HG02588 (cell line): ENCODE measurements around the gene CASQ1.

Experiments used
- ATAC-seq: cut with Tn5 transposase; IDR thresholded peaks from one replicate; pipeline ENCODE4 v1.9.1; 2021; ENCODE audit warnings: mild to moderate bottlenecking, moderate library complexity; ENCODE audit not compliant: unreplicated experiment

The CASQ1 gene

GRCh38 chr1:160189649-160190625 lies at the start of gene CASQ1:
TSS of gene CASQ1 (plus strand) at chr1:160190575. CDS start at chr1:160190752, 177 bp downstream.
- ATAC-seq: no peak

- ATAC-seq: no peak
Measured at GRCh38 chr1:160143695-160144094, 46.7 kb upstream of the CASQ1 start.

GRCh38 chr1:160144921-160145320 lies 45.5 kb upstream of the CASQ1 start:
- no peak for ATAC-seq

- ATAC-seq: no peak
Measured at GRCh38 chr1:160146107-160146506, 44.3 kb upstream of the CASQ1 start.

- no peak for ATAC-seq
Measured at GRCh38 chr1:160148121-160148520, 42.3 kb upstream of the CASQ1 start.

- ATAC-seq: no peak
Measured at GRCh38 chr1:160149233-160149632, 41.1 kb upstream of the CASQ1 start.

- ATAC-seq: no peak
Measured at GRCh38 chr1:160149716-160150115, 40.7 kb upstream of the CASQ1 start.

- no peak for ATAC-seq
Measured at GRCh38 chr1:160151303-160151702, 39.1 kb upstream of the CASQ1 start, which contains the start of gene ATP1A4. TSS of gene ATP1A4 (plus strand) at chr1:160151603. CDS start at chr1:160152041, 438 bp downstream.

- no peak for ATAC-seq
Measured at GRCh38 chr1:160154790-160155189, 35.6 kb upstream of the CASQ1 start.

- ATAC-seq: no peak
Measured at GRCh38 chr1:160156361-160156760, 34.0 kb upstream of the CASQ1 start.

- no peak for ATAC-seq
Measured at GRCh38 chr1:160157174-160157573, 33.2 kb upstream of the CASQ1 start.

- no peak for ATAC-seq
Measured at GRCh38 chr1:160158031-160158430, 32.3 kb upstream of the CASQ1 start.

- no peak for ATAC-seq
Measured at GRCh38 chr1:160158534-160158933, 31.8 kb upstream of the CASQ1 start.

GRCh38 chr1:160159846-160160245 lies 30.5 kb upstream of the CASQ1 start:
- ATAC-seq: no peak

- ATAC-seq: no peak
Measured at GRCh38 chr1:160161965-160162705, 28.2 kb upstream of the CASQ1 start.

- no peak for ATAC-seq
Measured at GRCh38 chr1:160162931-160163330, 27.4 kb upstream of the CASQ1 start.

GRCh38 chr1:160163615-160164014 lies 26.8 kb upstream of the CASQ1 start:
- ATAC-seq: no peak

- no peak for ATAC-seq
Measured at GRCh38 chr1:160164121-160164520, 26.3 kb upstream of the CASQ1 start.

GRCh38 chr1:160166166-160166868 lies 24.1 kb upstream of the CASQ1 start:
- no peak for ATAC-seq

- ATAC-seq: no peak
Measured at GRCh38 chr1:160167056-160167455, 23.3 kb upstream of the CASQ1 start.

GRCh38 chr1:160167580-160167979 lies 22.8 kb upstream of the CASQ1 start:
- ATAC-seq: no peak
